ENCODE data around the gene EFCAB8.

EFCAB8 gene

DNA sequence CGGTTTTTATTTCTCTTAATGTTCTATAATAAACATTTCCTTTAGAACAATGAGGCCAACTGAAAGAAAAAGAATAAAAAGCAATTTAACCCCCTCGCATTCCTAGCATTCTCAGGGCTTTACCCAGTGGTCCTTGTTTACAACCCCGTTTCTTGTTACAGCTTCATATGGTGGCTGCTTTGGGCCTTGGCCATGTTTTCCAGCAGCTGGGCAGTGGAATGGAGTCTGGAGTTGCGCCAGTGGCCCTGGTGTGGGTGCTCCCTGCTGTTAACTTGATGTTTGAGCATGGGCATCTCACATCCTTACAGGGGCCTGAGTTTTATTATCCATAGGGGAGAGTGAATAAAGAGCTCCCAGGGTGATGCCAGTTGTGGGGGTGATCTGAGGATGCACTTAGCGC is 18.8 kb downstream of the EFCAB8 start:
- TF ChIP-seq CTCF (conservative IDR thresholded peaks at IDR 0.05; ENCODE audit: low read depth) = no peak
- DNase-seq (ENCODE audit: low spot score) = no peak
- no peak overlapping the region for H3K27ac ChIP-seq
- POLR2A ChIA-PET (ENCODE audit: low non-redundant PET) = no interaction called here
- CTCF ChIA-PET = interaction anchor here (1.2 kb wide), 1 partner anchor 25 kb away, joined by 3 read pairs; no protein-coding TSS in a partner anchor

DNA sequence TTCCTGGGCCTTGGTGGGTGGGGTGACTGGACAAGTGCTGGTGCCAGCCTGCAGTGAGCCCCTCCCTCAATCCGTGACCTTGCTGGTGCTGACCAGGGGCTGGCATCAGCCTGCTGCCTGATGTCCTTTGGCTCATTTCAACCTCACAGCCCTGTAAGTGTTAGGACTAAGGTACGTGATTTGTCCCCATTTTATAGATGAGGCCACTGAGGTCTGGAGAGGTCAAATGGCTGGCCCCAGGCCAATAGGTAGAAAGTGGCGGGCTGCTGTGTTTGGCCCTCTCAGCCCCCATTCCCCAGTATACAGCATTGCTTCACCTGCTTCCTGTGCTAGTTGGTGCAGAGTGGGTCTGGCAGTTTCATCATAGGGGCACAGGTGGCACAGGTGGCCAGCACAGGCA is 20.1 kb downstream of the EFCAB8 start:
- ChIA-PET CTCF (no interaction called here), POLR2A (ENCODE audit: low non-redundant PET) (no interaction called here)
- no peak overlapping the region for H3K27ac ChIP-seq
- TF ChIP-seq CTCF (conservative IDR thresholded peaks at IDR 0.05; ENCODE audit: low read depth) = no peak
- DNase-seq (ENCODE audit: low spot score) = no peak

GRCh38 chr20:32879538-32879937 is 20.8 kb downstream of the EFCAB8 start:
- ChIA-PET POLR2A (ENCODE audit: low non-redundant PET) (no interaction called here), CTCF (interaction anchor here (0.5 kb wide), 1 partner anchor 227 kb away, joined by 3 read pairs; no protein-coding TSS in a partner anchor)
- no peak overlapping the region for H3K27ac ChIP-seq
- DNase-seq (ENCODE audit: low spot score) = no peak
- TF ChIP-seq CTCF (conservative IDR thresholded peaks at IDR 0.05; ENCODE audit: low read depth) = no peak

GRCh38 chr20:32880635-32881034 is 21.9 kb downstream of the EFCAB8 start:
- no peak for DNase-seq (ENCODE audit: low spot score)
- POLR2A ChIA-PET (ENCODE audit: low non-redundant PET) = interaction anchor here (0.7 kb wide), 1 partner anchor 128 kb away, joined by 4 read pairs; no protein-coding TSS in a partner anchor
- CTCF ChIA-PET = interaction anchor here (0.6 to 0.7 kb wide), 3 partner anchors 20 to 91 kb away, joined by 3 to 4 read pairs (median 3); no protein-coding TSS in a partner anchor
- no peak overlapping the region for H3K27ac ChIP-seq
- no peak for TF ChIP-seq CTCF (conservative IDR thresholded peaks at IDR 0.05; ENCODE audit: low read depth)

DNA sequence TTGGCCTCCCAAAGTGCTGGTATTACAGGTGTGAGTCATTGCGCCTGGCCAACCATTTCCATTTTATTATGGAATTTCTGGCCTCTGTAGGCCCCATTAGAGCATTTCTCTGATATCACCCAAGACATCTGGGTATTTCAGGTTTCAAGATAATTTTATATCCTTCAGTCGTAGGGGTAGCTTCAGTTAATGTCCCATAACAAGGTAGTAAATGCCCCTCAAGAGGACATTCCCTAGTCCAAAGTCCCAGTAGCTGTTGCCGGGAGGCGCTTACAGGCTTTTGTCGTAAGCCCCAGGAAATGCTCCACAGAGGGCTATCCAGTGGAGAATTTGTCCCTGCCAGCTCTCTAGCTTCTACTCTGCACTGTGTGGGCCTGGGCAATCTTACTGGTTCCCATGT is 24.4 kb downstream of the EFCAB8 start:
- no peak for DNase-seq (ENCODE audit: low spot score)
- ChIA-PET POLR2A (ENCODE audit: low non-redundant PET) (no interaction called here), CTCF (no interaction called here)
- H3K27ac ChIP-seq = no peak overlapping the region
- no peak for TF ChIP-seq CTCF (conservative IDR thresholded peaks at IDR 0.05; ENCODE audit: low read depth)

DNA sequence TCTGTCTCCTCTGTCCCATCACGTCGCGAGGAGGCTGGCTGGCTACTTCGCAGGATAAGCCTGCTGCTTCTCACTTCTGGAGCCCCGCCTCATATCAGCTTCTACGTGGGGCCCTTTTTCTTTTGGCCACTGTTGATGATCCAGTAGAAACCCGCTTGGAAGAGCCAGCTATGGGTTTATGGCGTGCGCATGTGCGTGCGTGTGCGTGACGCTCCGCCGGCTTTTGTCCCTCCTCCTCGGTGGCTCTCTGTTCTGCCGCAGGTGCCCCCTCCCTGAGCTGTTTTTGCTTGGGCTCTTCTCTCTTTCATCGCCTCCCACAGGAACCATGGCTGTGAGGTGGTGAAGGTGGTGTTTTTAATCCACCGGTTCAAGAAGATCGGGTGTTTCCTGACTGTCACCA is 26.5 kb downstream of the EFCAB8 start:
- ChIA-PET CTCF (interaction anchor here (0.5 to 0.6 kb wide), 2 partner anchors 186 to 261 kb away, joined by 3 to 4 read pairs; no protein-coding TSS in a partner anchor), POLR2A (ENCODE audit: low non-redundant PET) (no interaction called here)
- TF ChIP-seq CTCF (conservative IDR thresholded peaks at IDR 0.05; ENCODE audit: low read depth) = no peak
- no peak for DNase-seq (ENCODE audit: low spot score)
- no peak overlapping the region for H3K27ac ChIP-seq
